IPS-18c (cell line): Measurements from ENCODE around the gene RYR3.
"Not testable (repeated sequence)": the region's sequence is repeated elsewhere in the genome, so short reads cannot be mapped to it uniquely, and the experiment has no call there.

Experiments used
- H3K4me3 ChIP-seq: 2 replicates; pipeline ENCODE4 v1.7.0; 2013; ENCODE audit warnings: low read depth, mild to moderate bottlenecking, low read length, moderate library complexity; ENCODE audit not compliant: insufficient read depth
- H3K9me3 ChIP-seq: one replicate; pipeline ENCODE4 v1.6.1; 2013; ENCODE audit warnings: mild to moderate bottlenecking, low read length, moderate library complexity; ENCODE audit not compliant: control insufficient read depth, insufficient read depth

Gene RYR3

GRCh38 chr15:33813891-33814290 lies 503.1 kb downstream of the RYR3 start:
- no peaks in the 10 kb centered on the region for H3K9me3 ChIP-seq

GRCh38 chr15:33819499-33819898 lies 508.7 kb downstream of the RYR3 start:
- H3K9me3 ChIP-seq, result not testable (repeated sequence)

More at GRCh38 chr15:33813891-33814290, 503.1 kb downstream of the RYR3 start:
- no peak overlapping the region for H3K4me3 ChIP-seq

GRCh38 chr15:33822479-33822878 lies 511.7 kb downstream of the RYR3 start:
- no peaks in the 10 kb centered on the region for H3K9me3 ChIP-seq
- no peak overlapping the region for H3K4me3 ChIP-seq

More at GRCh38 chr15:33819499-33819898, 508.7 kb downstream of the RYR3 start:
- H3K4me3 ChIP-seq, result not testable (repeated sequence)

DNA sequence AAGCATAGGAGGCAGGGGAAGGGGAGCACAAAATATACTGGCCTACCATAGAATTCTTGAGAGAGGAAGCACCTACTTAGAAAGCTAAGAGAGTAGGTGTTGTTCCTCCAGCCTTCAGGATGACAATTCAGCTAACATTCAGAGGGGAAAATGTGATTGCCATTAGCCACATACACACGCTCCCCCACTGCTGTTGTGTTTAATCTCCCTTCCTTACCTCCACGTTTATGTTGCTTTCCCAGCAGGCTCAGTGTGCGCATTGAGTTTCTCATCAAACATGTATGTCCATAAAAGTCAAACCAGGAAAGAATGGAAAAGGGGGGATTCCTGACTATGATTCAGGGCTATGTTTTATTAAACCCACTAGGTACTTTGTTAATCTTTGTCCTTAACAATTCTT lies 512.4 kb downstream of the RYR3 start:
- no peaks in the 10 kb centered on the region for H3K9me3 ChIP-seq
- H3K4me3 ChIP-seq, result no peak overlapping the region

- Histone ChIP-seq H3K9me3 (no peaks in the 10 kb centered on the region), H3K4me3 (no peak overlapping the region)
These were observed 514.7 kb downstream of the RYR3 start for GRCh38 chr15:33825453-33825852.

GRCh38 chr15:33826201-33826600 lies 515.4 kb downstream of the RYR3 start:
- no peaks in the 10 kb centered on the region for H3K9me3 ChIP-seq
- H3K4me3 ChIP-seq, result no peak overlapping the region

DNA sequence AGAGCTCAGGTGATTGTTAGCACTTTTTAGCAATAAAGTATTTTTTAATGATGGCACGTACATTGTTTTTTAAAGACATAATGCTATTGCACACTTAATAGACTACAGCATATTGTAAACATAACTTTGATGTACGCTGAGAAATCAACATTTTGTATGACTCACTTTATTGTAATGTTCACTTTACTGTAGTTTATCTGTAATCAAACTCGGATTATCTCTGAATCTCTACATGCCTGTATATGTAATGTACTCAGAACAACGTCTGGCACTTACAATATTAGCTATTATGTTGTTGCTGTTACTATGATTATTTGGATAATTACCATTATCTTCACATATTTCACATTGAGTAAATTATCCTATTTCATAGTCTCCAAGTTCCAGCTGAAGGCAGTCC lies 519.6 kb downstream of the RYR3 start:
- no peak overlapping the region for H3K4me3 ChIP-seq
- no peaks in the 10 kb centered on the region for H3K9me3 ChIP-seq

DNA sequence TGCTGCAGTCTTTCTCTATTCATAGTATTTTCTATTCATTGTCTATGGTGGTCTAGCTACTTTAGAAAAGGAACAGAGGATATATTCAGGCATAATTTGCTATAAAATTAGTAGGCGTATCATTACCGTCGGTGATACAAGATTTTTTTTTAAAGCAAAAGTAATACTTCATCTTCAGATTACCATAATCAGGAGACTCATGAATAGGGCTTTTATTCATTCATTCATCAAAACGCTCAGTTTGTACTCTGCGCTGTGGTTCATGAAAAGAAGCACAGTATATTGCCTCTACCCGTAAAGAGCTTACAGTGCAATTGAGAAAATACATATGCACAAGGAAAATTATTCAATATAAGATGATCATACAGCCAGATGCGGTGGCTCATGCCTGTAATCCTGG lies 520.9 kb downstream of the RYR3 start:
- no peak overlapping the region for H3K4me3 ChIP-seq
- H3K9me3 ChIP-seq, result no peaks in the 10 kb centered on the region

GRCh38 chr15:33834892-33835743 lies 524.4 kb downstream of the RYR3 start:
- Histone ChIP-seq H3K9me3 (no peaks in the 10 kb centered on the region), H3K4me3 (0 out of 2 replicates have a peak overlapping the region, but pooled peaks have one; percentile 21)

- Histone ChIP-seq H3K4me3 (no peak overlapping the region), H3K9me3 (no peaks in the 10 kb centered on the region)
These were observed 526.5 kb downstream of the RYR3 start for GRCh38 chr15:33837294-33837693.

DNA sequence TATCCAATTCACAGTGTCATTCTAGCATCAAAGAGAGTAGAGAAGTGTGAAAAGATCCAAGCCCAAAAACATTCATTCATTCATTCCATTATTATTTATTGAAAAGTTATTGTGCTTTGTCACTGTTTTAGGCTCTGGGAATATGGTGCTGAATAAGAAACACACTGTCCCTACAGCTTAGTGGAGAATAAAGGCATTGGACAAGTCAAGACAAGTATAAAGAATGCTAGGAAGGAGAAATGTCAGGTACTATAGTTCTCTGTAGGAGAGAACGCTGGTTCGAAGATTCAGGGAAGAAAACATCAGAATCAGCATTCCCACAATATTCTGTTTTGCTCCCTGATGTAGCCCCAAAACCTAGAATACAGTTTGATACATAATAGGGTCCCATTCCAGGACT lies 528.8 kb downstream of the RYR3 start:
- no peak overlapping the region for H3K4me3 ChIP-seq
- no peaks in the 10 kb centered on the region for H3K9me3 ChIP-seq

GRCh38 chr15:33840615-33841014 lies 529.8 kb downstream of the RYR3 start:
- H3K4me3 ChIP-seq, result no peak overlapping the region
- no peaks in the 10 kb centered on the region for H3K9me3 ChIP-seq

DNA sequence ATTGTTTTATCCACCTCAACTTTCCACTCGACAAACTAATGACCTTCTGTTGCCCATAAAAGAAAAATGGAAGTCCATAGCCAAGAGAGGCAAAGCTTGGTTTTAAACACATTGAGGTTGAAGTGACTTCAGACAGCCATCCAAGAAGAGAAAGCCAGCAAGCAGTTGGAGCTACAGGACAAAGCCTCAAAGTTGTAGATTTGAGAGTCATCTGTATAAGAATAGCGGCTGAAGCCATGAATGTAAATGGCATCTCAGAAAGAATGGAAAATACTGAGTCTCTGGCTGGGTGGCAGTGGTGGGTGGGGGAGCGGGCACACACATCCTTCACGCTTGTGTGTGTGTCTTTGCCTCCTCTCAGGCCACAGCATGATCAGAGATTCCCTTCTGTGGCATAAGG lies 533.4 kb downstream of the RYR3 start:
- no peaks in the 10 kb centered on the region for H3K9me3 ChIP-seq
- H3K4me3 ChIP-seq, result no peak overlapping the region

DNA sequence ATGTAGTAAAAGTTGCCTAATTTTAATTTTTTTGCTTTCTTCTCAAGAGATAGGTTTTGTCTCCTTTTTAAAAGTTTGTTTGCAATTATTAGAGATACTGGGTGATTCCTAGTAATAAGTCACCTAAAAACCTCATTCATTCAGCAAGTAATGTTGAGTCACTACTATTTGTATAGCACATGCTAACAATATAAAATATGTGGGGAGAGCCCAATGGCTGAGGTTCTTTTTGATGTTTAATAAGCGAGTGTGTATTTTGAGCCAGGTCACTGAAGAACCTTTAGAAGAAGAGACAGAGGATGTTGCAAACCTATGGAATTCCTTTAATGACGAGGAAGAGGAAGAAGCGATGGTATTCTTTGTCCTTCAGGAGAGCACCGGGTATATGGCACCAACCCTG lies 533.8 kb downstream of the RYR3 start:
- no peak overlapping the region for H3K4me3 ChIP-seq

GRCh38 chr15:33846142-33846541 lies 535.4 kb downstream of the RYR3 start:
- H3K4me3 ChIP-seq, result no peak overlapping the region
- no peaks in the 10 kb centered on the region for H3K9me3 ChIP-seq

More for the DNA sequence above, 533.8 kb downstream of the RYR3 start:
- H3K9me3 ChIP-seq, result no peaks in the 10 kb centered on the region

GRCh38 chr15:33846862-33847261 lies 536.1 kb downstream of the RYR3 start:
- Histone ChIP-seq H3K9me3 (no peaks in the 10 kb centered on the region), H3K4me3 (no peak overlapping the region)

- H3K9me3 ChIP-seq, result no peaks in the 10 kb centered on the region
- H3K4me3 ChIP-seq, result no peak overlapping the region
These were observed 537.2 kb downstream of the RYR3 start for GRCh38 chr15:33848011-33848410.

GRCh38 chr15:33851079-33851478 lies 540.3 kb downstream of the RYR3 start:
- H3K4me3 ChIP-seq, result no peak overlapping the region
- H3K9me3 ChIP-seq, result no peaks in the 10 kb centered on the region

- H3K4me3 ChIP-seq, result no peak overlapping the region
- H3K9me3 ChIP-seq, result no peaks in the 10 kb centered on the region
These were observed 541.3 kb downstream of the RYR3 start for GRCh38 chr15:33852094-33852493.
